Activated T-cell treated with anti-CD3 and anti-CD28 coated beads, Interleukin-2, amount 50 U/mL, for 48 hours (primary cell): Measurements from ENCODE around the gene WWC2.

Experiments used
- DNase-seq, 2 experiments: peaks; one replicate each; pipeline ENCODE4 v3.0.0-alpha.2; 2020

The WWC2 gene

GRCh38 chr4:183360161-183360919, 261.3 kb downstream of the WWC2 start:
- no peak for DNase-seq

- DNase-seq: no peak
Observed at GRCh38 chr4:183362036-183362435, 263.0 kb downstream of the WWC2 start.

DNA sequence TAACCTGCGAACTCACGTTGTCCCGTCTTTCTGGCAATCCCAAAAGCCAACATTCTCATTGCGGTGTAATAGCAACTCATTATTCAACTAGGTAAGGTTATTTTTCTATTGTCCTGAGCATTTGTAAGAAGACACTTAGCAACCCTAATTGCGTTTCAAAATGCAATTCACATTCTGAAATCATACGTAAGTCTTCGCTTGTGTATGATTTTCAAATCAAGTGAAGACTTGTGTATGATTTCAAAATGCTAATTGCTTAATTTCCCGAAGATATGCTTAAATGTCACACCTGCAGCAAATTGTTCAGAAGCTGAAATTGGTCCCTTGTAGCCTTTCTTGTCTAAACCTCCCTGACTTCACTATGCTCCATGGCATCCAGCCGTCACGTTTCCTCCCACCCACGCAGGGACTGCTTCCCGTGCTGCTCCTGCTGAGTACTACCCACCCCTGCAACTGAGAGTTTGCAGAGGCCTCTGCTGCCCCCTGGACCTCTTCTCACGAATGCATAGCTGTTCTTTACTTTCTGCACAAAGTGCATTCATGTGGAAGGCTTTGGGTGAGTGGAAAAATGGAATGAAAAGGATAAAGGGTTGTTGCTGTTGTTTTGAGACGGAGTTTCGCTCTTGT, 264.0 kb downstream of the WWC2 start:
- no peak for DNase-seq

- DNase-seq: no peak
Observed at GRCh38 chr4:183364025-183364424, 265.0 kb downstream of the WWC2 start.

DNA sequence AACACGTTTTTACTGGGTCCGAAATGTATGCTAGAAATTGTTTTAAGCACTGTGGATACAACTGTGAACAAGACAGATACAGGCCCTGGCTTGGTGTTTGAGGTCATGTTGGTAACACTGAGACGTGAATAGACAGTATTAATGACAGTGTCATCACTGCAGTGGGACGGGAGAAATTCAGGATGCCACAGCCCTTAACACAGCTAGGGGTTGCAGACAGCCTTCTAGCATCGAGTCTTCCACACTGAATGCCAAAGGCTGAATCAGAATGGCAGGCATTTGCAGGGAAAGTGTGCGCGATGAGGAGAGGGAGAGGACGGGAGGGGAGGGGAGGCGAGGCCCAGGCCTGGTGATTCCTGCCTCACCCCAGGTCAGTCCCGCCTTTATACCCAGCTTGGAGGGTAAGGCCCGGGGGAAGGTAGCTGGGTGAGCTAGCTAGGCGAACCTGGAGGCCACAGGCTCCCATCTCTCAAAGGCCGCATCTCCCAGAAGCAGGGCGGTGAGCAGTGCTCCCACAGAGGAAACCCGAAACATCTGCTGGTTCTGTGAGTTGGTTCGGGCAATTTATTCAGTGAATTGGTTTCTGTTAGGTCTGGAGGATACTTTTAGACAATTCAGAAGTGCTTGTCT, 267.3 kb downstream of the WWC2 start:
- no peak for DNase-seq

DNA sequence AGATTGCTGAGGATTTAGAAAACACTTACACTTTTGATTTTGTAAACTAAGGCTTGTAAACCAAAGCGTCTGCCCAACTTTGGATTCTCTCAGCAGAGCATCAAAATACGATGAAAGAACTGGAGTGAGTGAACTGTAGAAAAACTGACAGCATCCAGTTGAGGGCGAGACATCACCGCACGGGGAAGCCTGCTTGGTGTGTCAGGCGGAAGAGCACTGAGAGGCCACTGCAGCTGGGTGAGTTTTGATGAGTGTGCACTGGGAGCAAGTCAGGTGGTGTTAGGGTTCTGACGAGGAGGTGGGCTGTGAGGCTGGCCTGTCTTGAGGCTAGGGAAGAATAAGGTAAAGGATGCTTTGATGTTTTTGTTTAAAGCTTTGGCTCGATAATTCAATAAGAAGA, 270.0 kb downstream of the WWC2 start:
- DNase-seq: no peak
